Transverse colon (tissue), 4 donors: ENCODE measurements around the gene TIGAR.

ENCODE experiments used
- POLR2A ChIP-seq: fragments of 450-650 bp; IDR thresholded peaks from one replicate; pipeline ENCODE4 v1.6.1; 2016; ENCODE audit warnings: antibody characterized with exemption, mild to moderate bottlenecking, moderate library complexity
- POLR2AphosphoS5 ChIP-seq, 3 donors: sonication (generic); formaldehyde crosslinking; IDR thresholded peaks; one replicate each; pipeline ENCODE4 v1.6.1; 2016; ENCODE audit warnings: antibody characterized with exemption in 3 of 3
- TF ChIP-seq, protein P1 (sequence below), 5 experiments: fragments of 200-600 bp in 3 of 5; fragments of 450-650 bp in 2 of 5; sonication (generic) in 3 of 5; IDR thresholded peaks; 1 replicate in 2 of 5; 2 replicates in 3 of 5; pipeline ENCODE4 v1.5.1; 2016 to 2017; ENCODE audit warnings: antibody characterized with exemption in 5 of 5, inconsistent platforms in 3 of 5, mild to moderate bottlenecking in 2 of 5, moderate library complexity in 1 of 5

DNA sequence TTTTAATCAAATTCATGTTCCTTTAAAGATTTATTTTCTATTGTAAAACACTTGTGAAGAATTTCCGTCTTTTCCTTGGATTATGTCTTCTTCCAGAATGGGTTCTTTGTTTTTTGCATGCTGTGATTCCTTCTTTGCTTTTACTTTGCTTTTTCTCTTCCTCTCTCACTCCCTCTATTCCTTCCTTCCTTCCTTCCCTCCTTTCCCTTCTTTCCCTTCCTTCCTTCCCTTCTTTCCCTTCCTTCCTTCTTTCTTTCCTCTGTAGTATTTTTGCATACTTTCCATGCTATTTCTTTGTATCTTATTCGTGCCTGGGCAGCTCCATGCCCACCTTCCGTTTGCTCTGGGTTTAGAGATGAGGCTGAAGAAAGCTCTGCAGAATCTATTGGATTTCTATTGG lies 80.1 kb downstream of the TIGAR start:
- TF ChIP-seq, protein P1, sequence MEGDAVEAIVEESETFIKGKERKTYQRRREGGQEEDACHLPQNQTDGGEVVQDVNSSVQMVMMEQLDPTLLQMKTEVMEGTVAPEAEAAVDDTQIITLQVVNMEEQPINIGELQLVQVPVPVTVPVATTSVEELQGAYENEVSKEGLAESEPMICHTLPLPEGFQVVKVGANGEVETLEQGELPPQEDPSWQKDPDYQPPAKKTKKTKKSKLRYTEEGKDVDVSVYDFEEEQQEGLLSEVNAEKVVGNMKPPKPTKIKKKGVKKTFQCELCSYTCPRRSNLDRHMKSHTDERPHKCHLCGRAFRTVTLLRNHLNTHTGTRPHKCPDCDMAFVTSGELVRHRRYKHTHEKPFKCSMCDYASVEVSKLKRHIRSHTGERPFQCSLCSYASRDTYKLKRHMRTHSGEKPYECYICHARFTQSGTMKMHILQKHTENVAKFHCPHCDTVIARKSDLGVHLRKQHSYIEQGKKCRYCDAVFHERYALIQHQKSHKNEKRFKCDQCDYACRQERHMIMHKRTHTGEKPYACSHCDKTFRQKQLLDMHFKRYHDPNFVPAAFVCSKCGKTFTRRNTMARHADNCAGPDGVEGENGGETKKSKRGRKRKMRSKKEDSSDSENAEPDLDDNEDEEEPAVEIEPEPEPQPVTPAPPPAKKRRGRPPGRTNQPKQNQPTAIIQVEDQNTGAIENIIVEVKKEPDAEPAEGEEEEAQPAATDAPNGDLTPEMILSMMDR (IDR thresholded peaks at IDR 0.05): no peak
- TF ChIP-seq POLR2A (no peak), POLR2AphosphoS5 (IDR thresholded peaks at IDR 0.05) (no peak)
